ENCODE measurements around the gene ZBTB20. TPM values are rescaled to one million over a fixed set of nuclear protein-coding genes. Genes with fewer than 3 reads are reported as not detected.

ZBTB20 gene
- total RNA-seq, 6 experiments from 2014 or later: 36.7 to 59.4 (median 46.7) TPM

DNA sequence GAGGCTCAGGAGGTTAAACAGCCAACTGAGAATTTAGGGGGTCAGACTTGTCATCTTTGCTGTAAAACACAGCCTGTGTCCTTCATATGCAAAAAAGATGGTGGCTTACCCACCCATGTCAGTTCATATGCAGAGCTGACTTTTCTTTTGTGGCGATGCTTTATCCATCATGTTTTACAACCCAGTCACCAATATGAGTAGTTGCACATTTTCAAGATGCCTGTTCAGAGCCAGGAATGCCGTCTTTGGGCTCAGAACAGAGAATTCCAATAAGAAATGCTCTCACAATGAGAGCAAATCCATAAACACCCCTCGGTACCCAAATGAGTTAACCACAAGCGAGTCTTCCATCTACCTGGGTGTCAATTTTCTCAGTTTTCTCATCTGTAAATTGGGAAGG lies 769.7 kb downstream of the ZBTB20 start:
- DNase-seq: no peak
- Histone ChIP-seq H3K4me3 (no peak overlapping the region), H3K36me3 (peaks cover 0 to 22% (median 5%) of the 10 kb centered on the region in 4 donors), H3K27ac (no peak overlapping the region), H3K9me3 (no peaks in the 10 kb centered on the region), H3K4me1 (no peaks in the 10 kb centered on the region), H3K27me3 (no peaks in the 10 kb centered on the region)
- ATAC-seq: no peak
- intact Hi-C loops (cut with DNase I): no loop called here
- 97% methylated on average over 4 of the region's 4 CpGs for WGBS (ENCODE audit: insufficient coverage, low coverage, low lambda C conversion rate, missing lambda C conversion rate)
- TF ChIP-seq POLR2A (IDR thresholded peaks at IDR 0.05): no peak
- TF ChIP-seq, protein P1, sequence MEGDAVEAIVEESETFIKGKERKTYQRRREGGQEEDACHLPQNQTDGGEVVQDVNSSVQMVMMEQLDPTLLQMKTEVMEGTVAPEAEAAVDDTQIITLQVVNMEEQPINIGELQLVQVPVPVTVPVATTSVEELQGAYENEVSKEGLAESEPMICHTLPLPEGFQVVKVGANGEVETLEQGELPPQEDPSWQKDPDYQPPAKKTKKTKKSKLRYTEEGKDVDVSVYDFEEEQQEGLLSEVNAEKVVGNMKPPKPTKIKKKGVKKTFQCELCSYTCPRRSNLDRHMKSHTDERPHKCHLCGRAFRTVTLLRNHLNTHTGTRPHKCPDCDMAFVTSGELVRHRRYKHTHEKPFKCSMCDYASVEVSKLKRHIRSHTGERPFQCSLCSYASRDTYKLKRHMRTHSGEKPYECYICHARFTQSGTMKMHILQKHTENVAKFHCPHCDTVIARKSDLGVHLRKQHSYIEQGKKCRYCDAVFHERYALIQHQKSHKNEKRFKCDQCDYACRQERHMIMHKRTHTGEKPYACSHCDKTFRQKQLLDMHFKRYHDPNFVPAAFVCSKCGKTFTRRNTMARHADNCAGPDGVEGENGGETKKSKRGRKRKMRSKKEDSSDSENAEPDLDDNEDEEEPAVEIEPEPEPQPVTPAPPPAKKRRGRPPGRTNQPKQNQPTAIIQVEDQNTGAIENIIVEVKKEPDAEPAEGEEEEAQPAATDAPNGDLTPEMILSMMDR (IDR thresholded peaks at IDR 0.05): no peak

DNA sequence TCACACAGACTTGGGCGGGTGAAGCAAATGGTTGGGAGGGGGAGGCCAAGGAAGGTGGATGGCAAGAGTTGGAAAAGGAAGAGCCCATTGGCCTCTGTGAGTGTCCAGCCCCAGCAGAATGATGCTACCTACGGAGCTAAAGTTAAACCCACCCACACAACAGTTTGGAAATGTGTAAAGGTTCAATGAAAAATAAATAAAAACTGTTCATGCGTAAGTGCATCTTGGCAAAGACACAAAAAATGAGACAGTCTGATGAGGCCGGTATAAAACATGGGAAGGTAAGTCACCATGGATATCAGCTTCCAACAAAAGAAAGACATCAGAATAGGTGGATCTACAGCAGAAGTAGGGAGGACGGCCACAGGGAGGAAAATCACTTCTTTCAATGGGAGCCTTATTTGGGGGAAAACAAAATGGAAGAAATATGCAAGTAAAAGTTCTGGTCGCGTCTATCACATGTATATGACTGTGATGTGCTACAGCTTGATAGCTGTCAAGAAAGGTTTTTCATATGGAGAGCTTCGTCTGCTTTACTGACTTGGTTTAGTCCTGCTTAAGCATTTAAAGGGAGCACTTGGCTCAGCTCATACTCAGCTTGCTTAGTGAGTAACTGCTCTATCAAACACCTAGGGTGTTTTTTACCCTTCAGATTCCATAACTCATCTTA lies 770.4 kb downstream of the ZBTB20 start:
- Histone ChIP-seq H3K27me3 (no peaks in the 10 kb centered on the region), H3K36me3 (peaks cover 0 to 22% (median 5%) of the 10 kb centered on the region in 4 donors), H3K27ac (no peak overlapping the region), H3K9me3 (no peaks in the 10 kb centered on the region), H3K4me3 (no peak overlapping the region), H3K4me1 (no peaks in the 10 kb centered on the region)
- DNase-seq (no peak), ATAC-seq (peak in 3 of 4 donors; percentile 12 to 72 (median 33))
- 74% methylated on average over 8 of the region's 8 CpGs for WGBS (ENCODE audit: insufficient coverage, low coverage, low lambda C conversion rate, missing lambda C conversion rate)
- TF ChIP-seq POLR2A (IDR thresholded peaks at IDR 0.05): no peak
- TF ChIP-seq, protein P1 (IDR thresholded peaks at IDR 0.05): no peak
- intact Hi-C loops (cut with DNase I): no loop called here

DNA sequence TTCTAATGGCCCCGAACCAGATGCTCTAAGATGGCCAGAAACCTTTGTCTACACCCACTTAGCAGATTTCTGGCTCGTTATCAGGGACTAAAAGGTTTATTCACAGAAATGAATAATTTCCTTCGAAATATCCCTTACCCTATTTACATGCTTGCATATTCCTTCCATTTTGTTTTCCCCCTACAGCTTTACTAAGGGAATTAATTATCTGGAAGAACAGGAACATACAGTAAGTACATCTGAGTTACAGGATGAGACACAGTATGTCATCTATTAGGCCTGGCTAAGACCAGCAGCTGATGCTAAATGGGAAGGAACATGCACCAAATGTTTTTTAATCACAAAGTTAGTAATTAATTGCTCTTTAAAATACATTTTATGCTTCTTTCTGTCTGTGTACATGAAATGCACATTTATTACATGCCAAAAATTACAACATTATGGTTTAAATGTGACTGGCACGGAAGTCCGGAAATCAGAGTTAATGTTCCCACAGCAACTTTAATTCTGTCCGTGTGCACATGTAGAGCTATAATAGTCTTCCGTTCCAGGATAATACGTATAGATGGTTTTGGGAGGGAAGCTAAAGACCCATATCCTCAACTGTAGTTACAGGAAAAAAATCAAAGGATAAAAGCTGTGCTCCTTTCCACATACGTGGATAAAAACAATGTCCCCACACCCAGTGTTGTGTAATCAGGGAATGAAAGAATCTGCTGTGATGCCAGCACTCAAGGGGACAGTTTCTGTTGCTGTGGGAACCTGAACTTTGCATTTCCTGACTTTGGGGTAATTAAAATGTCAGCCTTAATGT lies 771.3 kb downstream of the ZBTB20 start:
- ATAC-seq: peak; percentile 26 to 76 (median 58)
- H3K27ac ChIP-seq: no peak overlapping the region
- 83% methylated on average over 9 of the region's 9 CpGs for WGBS (ENCODE audit: insufficient coverage, low coverage, low lambda C conversion rate, missing lambda C conversion rate)

DNA sequence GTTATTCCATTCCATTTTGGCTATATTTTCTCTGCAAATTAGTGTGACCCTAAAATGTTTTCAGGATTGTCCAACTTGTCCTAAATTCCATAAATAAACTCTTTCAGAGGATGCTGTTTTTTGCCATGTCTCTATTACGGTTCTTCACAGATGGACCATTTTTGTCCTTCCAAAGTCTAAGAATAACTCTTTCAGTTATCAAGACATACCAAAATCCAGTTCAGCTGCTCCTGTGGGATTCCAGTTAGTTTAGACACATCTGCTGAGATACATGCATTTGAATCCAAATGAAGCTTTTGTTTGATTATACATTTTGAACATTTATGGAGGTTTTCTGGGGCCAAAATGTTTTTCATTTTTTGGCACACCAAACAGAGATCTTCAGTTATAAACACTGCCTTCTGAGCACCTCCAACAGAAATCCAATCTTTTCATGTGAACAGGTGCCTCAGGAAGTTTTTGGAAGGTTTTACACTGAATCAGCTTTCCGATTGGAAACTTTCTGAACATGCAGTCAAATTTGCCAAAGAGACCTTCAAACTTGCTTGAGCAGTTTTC lies 772.6 kb downstream of the ZBTB20 start:
- ATAC-seq: no peak
- no peaks in the 10 kb centered on the region for H3K27me3 ChIP-seq
- H3K4me3 ChIP-seq: no peak overlapping the region
- 76% methylated on average over 2 of the region's 2 CpGs for WGBS (ENCODE audit: insufficient coverage, low coverage, low lambda C conversion rate, missing lambda C conversion rate)
- H3K4me1 ChIP-seq: no peaks in the 10 kb centered on the region
- peaks cover 0 to 16% (median under 1%) of the 10 kb centered on the region in 4 donors for H3K36me3 ChIP-seq
- intact Hi-C loops (cut with DNase I): no loop called here
- DNase-seq: no peak
- no peak for TF ChIP-seq POLR2A (IDR thresholded peaks at IDR 0.05)
- TF ChIP-seq, protein P1 (IDR thresholded peaks at IDR 0.05): no peak
- H3K9me3 ChIP-seq: no peaks in the 10 kb centered on the region
- no peak overlapping the region for H3K27ac ChIP-seq

More for the DNA sequence above, 771.3 kb downstream of the ZBTB20 start:
- intact Hi-C loops (cut with DNase I): no loop called here
- Histone ChIP-seq H3K36me3 (peaks cover 0 to 22% (median 4%) of the 10 kb centered on the region in 4 donors), H3K9me3 (no peaks in the 10 kb centered on the region), H3K4me3 (no peak overlapping the region), H3K27me3 (no peaks in the 10 kb centered on the region), H3K4me1 (no peaks in the 10 kb centered on the region)
- no peak for DNase-seq
- no peak for TF ChIP-seq POLR2A (IDR thresholded peaks at IDR 0.05)
- TF ChIP-seq, protein P1 (IDR thresholded peaks at IDR 0.05): no peak

Measured in right lobe of liver (tissue), 6 donors.